HG02943 (cell line): Measurements from ENCODE around the gene OLIG2.

Source experiments
- ATAC-seq: cut with Tn5 transposase; IDR thresholded peaks from one replicate; pipeline ENCODE4 v1.9.1; 2021; ENCODE audit warnings: mild to moderate bottlenecking, low read depth, moderate library complexity; ENCODE audit not compliant: unreplicated experiment

The OLIG2 gene

GRCh38 chr21:33031152-33031911, 5.6 kb downstream of the OLIG2 start:
- no peak for ATAC-seq

- no peak for ATAC-seq
Observed at GRCh38 chr21:33032434-33033047, 6.8 kb downstream of the OLIG2 start.

- ATAC-seq, result no peak
Observed at GRCh38 chr21:33033094-33033951, 7.6 kb downstream of the OLIG2 start.

GRCh38 chr21:33033961-33034413, 8.3 kb downstream of the OLIG2 start:
- ATAC-seq, result no peak

GRCh38 chr21:33035147-33035546, 9.4 kb downstream of the OLIG2 start:
- ATAC-seq, result no peak

GRCh38 chr21:33036430-33037162, 10.9 kb downstream of the OLIG2 start:
- ATAC-seq, result no peak

- ATAC-seq, result no peak
Observed at GRCh38 chr21:33037501-33037900, 11.8 kb downstream of the OLIG2 start.

- no peak for ATAC-seq
Observed at GRCh38 chr21:33039536-33039935, 13.8 kb downstream of the OLIG2 start.

GRCh38 chr21:33040215-33040614, 14.5 kb downstream of the OLIG2 start:
- ATAC-seq, result no peak

GRCh38 chr21:33041981-33042380, 16.2 kb downstream of the OLIG2 start:
- no peak for ATAC-seq

- no peak for ATAC-seq
Observed at GRCh38 chr21:33042812-33043211, 17.1 kb downstream of the OLIG2 start.

GRCh38 chr21:33046455-33046854, 20.7 kb downstream of the OLIG2 start:
- ATAC-seq, result no peak

- no peak for ATAC-seq
Observed at GRCh38 chr21:33047231-33047630, 21.5 kb downstream of the OLIG2 start.

- no peak for ATAC-seq
Observed at GRCh38 chr21:33051925-33052324, 26.2 kb downstream of the OLIG2 start.

- ATAC-seq, result no peak
Observed at GRCh38 chr21:33053951-33054350, 28.2 kb downstream of the OLIG2 start.

GRCh38 chr21:33055991-33056390, 30.3 kb downstream of the OLIG2 start:
- ATAC-seq, result no peak

GRCh38 chr21:33057385-33057940, 31.7 kb downstream of the OLIG2 start:
- no peak for ATAC-seq

GRCh38 chr21:33058527-33058926, 32.8 kb downstream of the OLIG2 start:
- ATAC-seq, result no peak

- ATAC-seq, result no peak
Observed at GRCh38 chr21:33058957-33059356, 33.2 kb downstream of the OLIG2 start.

- ATAC-seq, result no peak
Observed at GRCh38 chr21:33059380-33059841, 33.7 kb downstream of the OLIG2 start.
